ENCODE measurements around the gene FANCC.

The FANCC gene

DNA sequence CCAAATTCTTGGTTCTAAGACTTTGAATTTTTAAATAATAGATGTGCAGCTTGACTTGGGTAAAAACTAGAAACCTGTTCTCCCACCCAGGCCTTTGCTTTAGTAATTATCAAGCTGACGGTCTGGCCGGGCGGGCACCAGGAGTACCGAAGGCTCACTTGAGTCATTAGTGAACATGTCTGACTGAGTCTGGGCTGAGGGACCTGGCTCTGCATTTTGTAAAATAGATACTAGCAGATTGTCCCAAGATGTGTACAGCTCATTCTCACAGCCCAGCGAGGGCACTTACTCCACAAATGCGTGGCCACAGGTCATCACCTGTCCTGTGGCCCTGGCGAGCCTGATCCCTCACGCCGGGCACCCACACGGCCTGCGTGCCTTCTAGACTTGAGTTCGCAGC is 216.2 kb downstream of the FANCC start:
- peaks cover 43% of the 10 kb centered on the region for H3K36me3 Mint-ChIP-seq (ENCODE audit: low read depth)
- peak overlapping the region; percentile 55 to 87 (median 72) for H3K27ac Mint-ChIP-seq
- no peaks in the 10 kb centered on the region for H3K27me3 Mint-ChIP-seq (ENCODE audit: low read depth)
- H3K9me3 Mint-ChIP-seq: no peaks in the 10 kb centered on the region
- H3K4me1 Mint-ChIP-seq: peaks cover 28% of the 10 kb centered on the region
- TF ChIP-seq, protein P1, sequence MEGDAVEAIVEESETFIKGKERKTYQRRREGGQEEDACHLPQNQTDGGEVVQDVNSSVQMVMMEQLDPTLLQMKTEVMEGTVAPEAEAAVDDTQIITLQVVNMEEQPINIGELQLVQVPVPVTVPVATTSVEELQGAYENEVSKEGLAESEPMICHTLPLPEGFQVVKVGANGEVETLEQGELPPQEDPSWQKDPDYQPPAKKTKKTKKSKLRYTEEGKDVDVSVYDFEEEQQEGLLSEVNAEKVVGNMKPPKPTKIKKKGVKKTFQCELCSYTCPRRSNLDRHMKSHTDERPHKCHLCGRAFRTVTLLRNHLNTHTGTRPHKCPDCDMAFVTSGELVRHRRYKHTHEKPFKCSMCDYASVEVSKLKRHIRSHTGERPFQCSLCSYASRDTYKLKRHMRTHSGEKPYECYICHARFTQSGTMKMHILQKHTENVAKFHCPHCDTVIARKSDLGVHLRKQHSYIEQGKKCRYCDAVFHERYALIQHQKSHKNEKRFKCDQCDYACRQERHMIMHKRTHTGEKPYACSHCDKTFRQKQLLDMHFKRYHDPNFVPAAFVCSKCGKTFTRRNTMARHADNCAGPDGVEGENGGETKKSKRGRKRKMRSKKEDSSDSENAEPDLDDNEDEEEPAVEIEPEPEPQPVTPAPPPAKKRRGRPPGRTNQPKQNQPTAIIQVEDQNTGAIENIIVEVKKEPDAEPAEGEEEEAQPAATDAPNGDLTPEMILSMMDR (IDR thresholded peaks at IDR 0.05; ENCODE audit: unreplicated experiment in 3 of 3): no peak
- no peak overlapping the region for H3K4me3 Mint-ChIP-seq

DNA sequence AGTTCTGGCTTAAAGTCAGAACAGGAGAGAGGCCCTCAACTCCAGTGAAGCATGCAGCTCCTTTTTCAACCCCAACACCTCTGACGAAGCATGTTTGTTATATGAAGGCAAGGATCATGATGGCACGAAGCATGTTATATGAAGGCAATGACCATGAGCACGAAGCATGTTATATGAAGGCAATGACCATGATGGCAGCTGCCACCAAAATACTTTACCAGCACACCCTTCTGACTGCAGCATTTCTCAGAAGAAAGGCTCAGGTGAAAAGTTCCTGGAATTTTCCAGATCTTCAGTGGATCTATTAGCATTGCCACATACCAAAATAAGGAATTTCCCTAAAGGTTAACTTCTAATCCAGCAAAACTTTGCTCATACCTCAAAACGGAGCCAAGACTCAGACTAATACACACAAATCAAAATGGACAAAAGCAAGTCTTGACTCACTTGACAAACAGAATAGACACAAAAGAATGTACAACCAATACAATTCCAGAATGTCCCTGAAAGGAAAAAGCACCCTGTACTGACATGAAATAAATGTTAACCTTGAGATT is 217.4 kb downstream of the FANCC start:
- H3K4me3 Mint-ChIP-seq: no peak overlapping the region
- peak overlapping the region in 2 of 3 experiments; percentile 55 to 87 for H3K27ac Mint-ChIP-seq
- H3K4me1 Mint-ChIP-seq: peaks cover 37% of the 10 kb centered on the region
- TF ChIP-seq, protein P1 (IDR thresholded peaks at IDR 0.05; ENCODE audit: unreplicated experiment in 3 of 3): no peak
- no peaks in the 10 kb centered on the region for H3K27me3 Mint-ChIP-seq (ENCODE audit: low read depth)
- H3K36me3 Mint-ChIP-seq (ENCODE audit: low read depth): peaks cover 43% of the 10 kb centered on the region
- H3K9me3 Mint-ChIP-seq: no peaks in the 10 kb centered on the region

DNA sequence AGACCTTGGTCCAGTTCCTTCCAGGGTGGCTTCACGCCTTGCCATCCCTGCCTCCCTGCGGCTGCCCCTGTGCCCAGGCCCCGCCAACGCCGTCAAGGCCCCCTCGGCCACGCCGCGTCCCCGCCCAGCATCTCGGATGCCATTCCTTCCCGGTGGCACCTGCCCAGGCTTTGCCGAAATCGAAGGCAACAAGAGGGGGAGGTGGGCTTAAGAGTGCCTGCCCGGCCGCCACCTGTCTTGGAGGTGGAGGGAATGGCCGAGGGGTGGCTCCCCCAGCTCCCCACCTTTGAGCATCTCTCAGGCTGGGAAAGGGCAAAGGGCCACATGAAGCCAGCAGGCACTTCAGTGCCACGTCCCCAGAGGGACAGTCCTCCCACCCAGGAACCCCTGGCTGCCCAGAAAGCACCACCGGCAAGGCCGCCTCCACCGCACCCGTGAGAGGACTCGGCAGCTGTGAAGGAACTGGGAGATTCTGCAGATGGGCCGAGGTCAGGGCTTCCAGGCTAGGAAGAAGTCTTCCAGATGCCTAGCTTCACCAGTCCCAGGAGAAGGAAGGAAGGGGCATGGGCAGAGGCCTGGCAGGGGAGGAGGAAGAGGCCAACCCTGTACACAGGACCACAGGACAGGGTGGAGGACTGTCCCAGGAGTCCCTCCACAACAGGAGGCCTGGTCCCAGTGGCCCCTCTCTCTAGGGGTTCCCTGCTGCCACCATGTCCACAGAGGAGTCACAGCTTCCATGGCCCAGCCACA is 218.0 kb downstream of the FANCC start:
- Mint-ChIP-seq H3K9me3 (no peaks in the 10 kb centered on the region), H3K27me3 (ENCODE audit: low read depth) (no peaks in the 10 kb centered on the region), H3K4me3 (no peak overlapping the region), H3K4me1 (peaks cover 43% of the 10 kb centered on the region), H3K27ac (peak overlapping the region in 2 of 3 experiments; percentile 87 to 91), H3K36me3 (ENCODE audit: low read depth) (peaks cover 42% of the 10 kb centered on the region)
- TF ChIP-seq, protein P1 (IDR thresholded peaks at IDR 0.05; ENCODE audit: unreplicated experiment in 3 of 3): no peak

DNA sequence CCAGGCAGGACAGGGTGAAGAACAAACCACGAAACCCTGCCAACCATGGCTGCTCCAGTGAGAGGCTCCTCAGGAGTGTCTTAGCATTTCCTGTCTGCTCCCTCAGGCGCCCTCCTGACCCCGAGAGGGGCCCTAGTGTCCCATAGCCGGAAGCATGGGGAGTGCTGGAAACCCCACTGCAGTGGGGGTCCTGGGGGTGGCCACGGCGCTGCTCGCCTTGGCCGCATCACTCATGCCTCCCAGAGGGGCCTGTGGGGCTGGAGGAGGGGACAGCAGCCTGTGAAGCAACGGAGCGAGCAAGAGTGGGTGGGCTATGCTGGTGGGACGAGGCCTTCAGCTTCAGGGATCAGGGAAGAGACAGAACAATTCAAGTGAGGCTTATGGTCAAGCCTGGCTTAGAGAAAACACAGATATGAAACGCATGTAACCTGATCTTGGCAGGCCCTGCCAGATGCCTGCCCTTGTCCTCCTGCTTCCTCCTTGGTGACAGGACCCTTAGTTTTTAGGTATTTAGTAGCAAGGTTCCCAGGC is 219.1 kb downstream of the FANCC start:
- TF ChIP-seq, protein P1 (IDR thresholded peaks at IDR 0.05; ENCODE audit: unreplicated experiment in 3 of 3): no peak
- H3K4me1 Mint-ChIP-seq: peaks cover 54% of the 10 kb centered on the region
- no peaks in the 10 kb centered on the region for H3K27me3 Mint-ChIP-seq (ENCODE audit: low read depth)
- H3K36me3 Mint-ChIP-seq (ENCODE audit: low read depth): peaks cover 46% of the 10 kb centered on the region
- peak overlapping the region; percentile 86 to 93 (median 91) for H3K27ac Mint-ChIP-seq
- peak overlapping the region in 1 of 3 experiments; percentile 22 for H3K4me3 Mint-ChIP-seq
- H3K9me3 Mint-ChIP-seq: no peaks in the 10 kb centered on the region

DNA sequence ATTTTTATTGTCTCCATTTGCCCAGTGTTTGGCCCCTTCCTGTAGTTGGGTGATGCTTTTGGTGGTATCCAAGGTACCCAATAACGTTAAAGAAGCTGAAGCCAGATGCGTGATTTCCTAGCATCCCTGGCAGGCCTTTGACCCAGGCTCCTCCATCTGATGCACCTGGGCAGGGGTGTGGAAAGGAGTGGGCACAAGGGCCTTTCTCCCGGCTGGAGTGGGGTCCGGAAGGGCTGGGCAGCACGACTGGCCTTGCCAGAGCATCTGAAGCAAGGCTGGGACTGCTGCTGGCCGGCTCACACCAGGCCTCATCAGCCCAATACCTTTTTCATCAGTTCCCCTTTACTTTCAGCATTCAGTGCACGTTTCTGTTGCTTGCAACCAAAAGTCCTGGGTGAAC is 220.2 kb downstream of the FANCC start:
- Mint-ChIP-seq H3K4me3 (no peak overlapping the region), H3K27me3 (ENCODE audit: low read depth) (no peaks in the 10 kb centered on the region), H3K4me1 (peaks cover 64% of the 10 kb centered on the region), H3K9me3 (no peaks in the 10 kb centered on the region), H3K36me3 (ENCODE audit: low read depth) (peaks cover 46% of the 10 kb centered on the region), H3K27ac (peak overlapping the region; percentile 61 to 93 (median 91))
- TF ChIP-seq, protein P1 (IDR thresholded peaks at IDR 0.05; ENCODE audit: unreplicated experiment in 3 of 3): no peak

All from nephron (organoid).